IMR-90 (cell line): ENCODE results near the gene MSH3. TPM values are rescaled to one million over a fixed set of nuclear protein-coding genes. Genes with fewer than 3 reads are reported as not detected.

Source experiments
- ATAC-seq: fragments of 200-7000 bp; cut with Tn5 transposase; 2 replicates; pipeline ENCODE4 v1.9.1; 2020; ENCODE audit warnings: low read depth, mild to moderate bottlenecking, moderate library complexity
- BruUV-seq: library from RNA; stranded (reverse); fragments of 400-500 nt; replicated peaks from 2 replicates; lab custom pipeline; 2021; lab: Mats Ljungman, UMichigan
- CTCF ChIA-PET: fragments of 300-600 bp; formaldehyde crosslinking; extraction: SDS; loops from one replicate; lab custom pipeline; 2021; ENCODE audit warnings: antibody characterized with exemption; lab: Yijun Ruan, JAX
- POLR2A ChIA-PET: fragments of 300-600 bp; sonication (Branson Sonifier 250); formaldehyde crosslinking; loops from one replicate; lab custom pipeline; 2022; ENCODE audit warnings: antibody characterized with exemption; ENCODE audit not compliant: unreplicated experiment; lab: Charles Lee
- DNase-seq: peaks from one replicate; pipeline ENCODE4 v3.0.0; 2013
- H2AFZ ChIP-seq: replicated peaks from 2 replicates; pipeline ENCODE3; 2013; ENCODE audit warnings: low read length, mild to moderate bottlenecking; ENCODE audit not compliant: poor library complexity
- H2AK5ac ChIP-seq: 2 replicates; pipeline ENCODE4 v1.6.1; 2013; ENCODE audit warnings: low read depth, low read length, inconsistent platforms
- H2AK9ac ChIP-seq: replicated peaks from 2 replicates; pipeline ENCODE3; 2013; ENCODE audit warnings: mild to moderate bottlenecking, low read depth, low read length, moderate library complexity; ENCODE audit not compliant: poor library complexity
- H2BK120ac ChIP-seq: 2 replicates; pipeline ENCODE4 v1.6.1; 2013; ENCODE audit warnings: low read depth, low read length, inconsistent platforms
- H2BK15ac ChIP-seq: 3 replicates; pipeline ENCODE4 v1.6.1; 2013; ENCODE audit warnings: low read depth, low read length, inconsistent platforms
- H2BK20ac ChIP-seq: 2 replicates; pipeline ENCODE4 v1.6.1; 2013; ENCODE audit warnings: low read depth, mild to moderate bottlenecking, inconsistent platforms, low read length, moderate library complexity
- H2BK5ac ChIP-seq: 2 replicates; pipeline ENCODE4 v1.6.1; 2013; ENCODE audit warnings: mild to moderate bottlenecking, low read depth, low read length, inconsistent platforms; ENCODE audit not compliant: poor library complexity, severe bottlenecking
- H3K14ac ChIP-seq: replicated peaks from 2 replicates; pipeline ENCODE4 v1.6.1; 2013; ENCODE audit warnings: low read depth, low read length, inconsistent platforms
- H3K18ac ChIP-seq: 2 replicates; pipeline ENCODE4 v1.6.1; 2013; ENCODE audit warnings: low read depth, low read length, control low read depth
- H3K23ac ChIP-seq: 2 replicates; pipeline ENCODE4 v1.6.1; 2013; ENCODE audit warnings: low read depth, low read length, inconsistent platforms
- H3K27ac ChIP-seq: 2 replicates; pipeline ENCODE4 v1.5.1; 2013; ENCODE audit warnings: mild to moderate bottlenecking, control low read depth, low read length; ENCODE audit not compliant: insufficient read depth
- H3K27me3 ChIP-seq: 2 replicates; pipeline ENCODE4 v1.6.1; 2013; ENCODE audit warnings: low read length; ENCODE audit not compliant: control insufficient read depth, insufficient read depth
- H3K36me3 ChIP-seq: 2 replicates; pipeline ENCODE4 v1.6.1; 2013; ENCODE audit warnings: low read length, mixed read lengths; ENCODE audit not compliant: control insufficient read depth, insufficient read depth
- H3K4ac ChIP-seq: 2 replicates; pipeline ENCODE4 v1.6.1; 2013; ENCODE audit warnings: low read depth, low read length, inconsistent platforms
- H3K4me1 ChIP-seq: 2 replicates; pipeline ENCODE4 v1.6.1; 2013; ENCODE audit warnings: low read length, mixed read lengths; ENCODE audit not compliant: control insufficient read depth, insufficient read depth
- H3K4me2 ChIP-seq: 2 replicates; pipeline ENCODE4 v1.6.1; 2013; ENCODE audit warnings: low read depth, mild to moderate bottlenecking, control low read depth, low read length, moderate library complexity
- H3K4me3 ChIP-seq: 2 replicates; pipeline ENCODE4 v1.5.1; 2013; ENCODE audit warnings: low read depth, mild to moderate bottlenecking, control low read depth, low read length, moderate library complexity; ENCODE audit not compliant: insufficient read depth
- H3K56ac ChIP-seq: 2 replicates; pipeline ENCODE4 v1.6.1; 2013; ENCODE audit warnings: low read length, inconsistent platforms; ENCODE audit not compliant: insufficient read depth; ENCODE audit errors: extremely low read depth
- H3K79me1 ChIP-seq, 2 experiments: 2 replicates each; pipeline ENCODE4 v1.6.1; 2013; ENCODE audit warnings: low read length in 2 of 2, inconsistent platforms in 1 of 2, low read depth in 1 of 2
- H3K9ac ChIP-seq: 2 replicates; pipeline ENCODE4 v1.6.1; 2013; ENCODE audit warnings: low read depth, low read length, control low read depth
- H3K9me1 ChIP-seq: 2 replicates; pipeline ENCODE4 v1.6.1; 2013; ENCODE audit warnings: low read length, inconsistent platforms; ENCODE audit not compliant: insufficient read depth
- H3K9me3 ChIP-seq: 2 replicates; pipeline ENCODE4 v1.6.1; 2013; ENCODE audit warnings: low read length; ENCODE audit not compliant: control insufficient read depth, insufficient read depth
- H4K20me1 ChIP-seq: 2 replicates; pipeline ENCODE4 v1.6.1; 2013; ENCODE audit warnings: low read length, inconsistent platforms; ENCODE audit not compliant: insufficient read depth
- H4K5ac ChIP-seq: 2 replicates; pipeline ENCODE4 v1.6.1; 2013; ENCODE audit warnings: mild to moderate bottlenecking, low read depth, low read length, control low read depth
- H4K8ac ChIP-seq, 2 experiments: 2 replicates each; pipeline ENCODE4 v1.6.1; 2013; ENCODE audit warnings: low read depth in 2 of 2, low read length in 2 of 2, control low read depth in 1 of 2, inconsistent platforms in 1 of 2
- H4K91ac ChIP-seq: 2 replicates; pipeline ENCODE4 v1.6.1; 2013; ENCODE audit warnings: low read depth, low read length, inconsistent platforms; ENCODE audit not compliant: insufficient read depth
- BHLHE40 ChIP-seq: fragments of 150-350 bp; IDR thresholded peaks from 2 replicates; pipeline ENCODE4 v1.6.1; 2016; ENCODE audit warnings: mild to moderate bottlenecking, low read depth, low read length
- CHD1 ChIP-seq: IDR thresholded peaks from 2 replicates; pipeline ENCODE4 v1.6.1; 2012; ENCODE audit warnings: low read depth, low read length, improper control_type of control experiment
- POLR2A ChIP-seq: IDR thresholded peaks from 2 replicates; pipeline ENCODE4 v1.6.1; 2012; ENCODE audit warnings: mild to moderate bottlenecking, low read depth, low read length
- WGBS, 2 experiments: methylation state at CpG; one replicate each; pipeline versions ENCODE4 v1.1.5 to v1.1.7; 2013; ENCODE audit warnings: missing lambda C conversion rate in 2 of 2; ENCODE audit not compliant: insufficient read length in 1 of 2; ENCODE audit errors: extremely low coverage in 2 of 2; 5-methylcytosine and 5-hydroxymethylcytosine counted together
- dilution Hi-C: fragments of 300-500 bp; cut with HindIII; formaldehyde crosslinking; loops from one replicate; pipeline ENCODE4 v1.14.3; 2018; ENCODE audit warnings: low sequenced_read_pairs; ENCODE audit not compliant: unreplicated experiment
- in situ Hi-C: fragments of 300-500 bp; cut with MboI; formaldehyde crosslinking; loops from 3 replicates; pipeline ENCODE4 v1.14.3; 2019; ENCODE audit warnings: low sequenced_read_pairs, inconsistent platforms, mixed read lengths
- intact Hi-C: fragments of 100-400 bp; cut with micrococcal nuclease; formaldehyde crosslinking; loops from 2 replicates; pipeline ENCODE4 v1.10.0; 2022
- polyA plus RNA-seq, 3 experiments: library from polyadenylated mRNA; depleted of rRNA; stranded (reverse); fragments of >200 nt; gene quantifications; 2 replicates each; pipeline ENCODE4 v1.2.3, GENCODE V29; 2012; ENCODE audit warnings: low replicate concordance in 1 of 3
- total RNA-seq: library from RNA; depleted of rRNA; stranded (reverse); fragments of >200 nt; gene quantifications from 2 replicates; pipeline ENCODE4 v1.2.3, GENCODE V29; 2012
- TF ChIP-seq, protein P1 (sequence below): conservative IDR thresholded peaks from 2 replicates; pipeline ENCODE4 v1.5.1; 2012; ENCODE audit warnings: mild to moderate bottlenecking, low read depth, low read length, improper control_type of control experiment

The MSH3 gene
- total and polyA plus RNA-seq, 2 of the 4 experiments (the other 2 are of a cell fraction) = 4.6 to 13.3 TPM

- no TSS peak for BruUV-seq
- H3K4me1 ChIP-seq = peaks cover 3% of the 10 kb centered on the region
- no peak overlapping the region for H4K91ac ChIP-seq
- no peaks in the 10 kb centered on the region for H3K27me3 ChIP-seq
- POLR2A ChIA-PET = no interaction called here
- no peaks in the 10 kb centered on the region for H3K9me1 ChIP-seq
- no peak overlapping the region for H2AK9ac ChIP-seq
- no peak overlapping the region for H2AFZ ChIP-seq
- H2BK15ac ChIP-seq = no peak overlapping the region
- H3K4me2 ChIP-seq = no peak overlapping the region
- no peak overlapping the region for H2BK20ac ChIP-seq
- H3K9ac ChIP-seq = no peak overlapping the region
- no peak overlapping the region for H3K4me3 ChIP-seq
- H4K5ac ChIP-seq = no peak overlapping the region
- no peak overlapping the region for H3K18ac ChIP-seq
- H3K4ac ChIP-seq = no peak overlapping the region
- peaks cover 2% of the 10 kb centered on the region; the same call in 1 of the 2 replicates for H3K36me3 ChIP-seq
- peaks cover 0 to 12% of the 10 kb centered on the region in 2 experiments; a peak in 3 of 4 replicates for H3K79me1 ChIP-seq
- no peaks in the 10 kb centered on the region for H3K9me3 ChIP-seq
- no peaks in the 10 kb centered on the region for H4K20me1 ChIP-seq
- H4K8ac ChIP-seq = no peak overlapping the region
- ATAC-seq = no peak
- H3K56ac ChIP-seq = no peak overlapping the region
- no peak overlapping the region for H2BK5ac ChIP-seq
- TF ChIP-seq POLR2A (no peak), CHD1 (no peak), BHLHE40 (no peak)
- TF ChIP-seq, protein P1, sequence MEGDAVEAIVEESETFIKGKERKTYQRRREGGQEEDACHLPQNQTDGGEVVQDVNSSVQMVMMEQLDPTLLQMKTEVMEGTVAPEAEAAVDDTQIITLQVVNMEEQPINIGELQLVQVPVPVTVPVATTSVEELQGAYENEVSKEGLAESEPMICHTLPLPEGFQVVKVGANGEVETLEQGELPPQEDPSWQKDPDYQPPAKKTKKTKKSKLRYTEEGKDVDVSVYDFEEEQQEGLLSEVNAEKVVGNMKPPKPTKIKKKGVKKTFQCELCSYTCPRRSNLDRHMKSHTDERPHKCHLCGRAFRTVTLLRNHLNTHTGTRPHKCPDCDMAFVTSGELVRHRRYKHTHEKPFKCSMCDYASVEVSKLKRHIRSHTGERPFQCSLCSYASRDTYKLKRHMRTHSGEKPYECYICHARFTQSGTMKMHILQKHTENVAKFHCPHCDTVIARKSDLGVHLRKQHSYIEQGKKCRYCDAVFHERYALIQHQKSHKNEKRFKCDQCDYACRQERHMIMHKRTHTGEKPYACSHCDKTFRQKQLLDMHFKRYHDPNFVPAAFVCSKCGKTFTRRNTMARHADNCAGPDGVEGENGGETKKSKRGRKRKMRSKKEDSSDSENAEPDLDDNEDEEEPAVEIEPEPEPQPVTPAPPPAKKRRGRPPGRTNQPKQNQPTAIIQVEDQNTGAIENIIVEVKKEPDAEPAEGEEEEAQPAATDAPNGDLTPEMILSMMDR = no peak
- CTCF ChIA-PET = interaction anchor here (0.6 to 1.4 kb wide), 3 partner anchors 83 to 455 kb away, joined by 3 to 6 read pairs (median 4); no protein-coding TSS in a partner anchor
- no peak overlapping the region for H2BK120ac ChIP-seq
- 93% methylated on average over 2 of the region's 5 CpGs; no CpG with 5 or more reads in 1 of the 2 experiments for WGBS, 2 experiments
- in situ Hi-C loops = no loop called here
- H2AK5ac ChIP-seq = no peak overlapping the region
- H3K23ac ChIP-seq = no peak overlapping the region
- no peak overlapping the region for H3K27ac ChIP-seq
- dilution Hi-C loops = no loop called here
- no peak overlapping the region for H3K14ac ChIP-seq
- no peak for DNase-seq
- intact Hi-C loops = loop anchor here (5.0 kb wide), 3 partner anchors 251 to 486 kb away; partner anchors contain the start of gene RASGRF2
Measured at GRCh38 chr5:80711216-80711615, 56.8 kb downstream of the MSH3 start.
